GM21737 (cell line): ENCODE data around the gene LMAN2L.

Experiments
- ATAC-seq: cut with Tn5 transposase; IDR thresholded peaks from one replicate; pipeline ENCODE4 v1.9.1; 2021; ENCODE audit warnings: mild to moderate bottlenecking, moderate library complexity; ENCODE audit not compliant: unreplicated experiment

Gene LMAN2L

GRCh38 chr2:96662360-96662759 lies 77.5 kb downstream of the LMAN2L start:
- no peak for ATAC-seq

GRCh38 chr2:96661324-96661723 lies 78.5 kb downstream of the LMAN2L start:
- ATAC-seq: no peak

GRCh38 chr2:96656540-96656939 lies 83.3 kb downstream of the LMAN2L start:
- ATAC-seq: no peak
